ENCODE measurements around the gene CEP112. TPM values are rescaled to one million over a fixed set of nuclear protein-coding genes. Genes with fewer than 3 reads are reported as not detected.
A peak's percentile ranks its signal among the peaks of the same experiment; 100 is the strongest.

CEP112 gene
- total and polyA plus RNA-seq, 10 of the 15 experiments (the other 5 are each of a cell fraction or from before 2014, with no cell fraction given) = 0.11 to 3.8 (median 0.32) TPM; not detected in 1

DNA sequence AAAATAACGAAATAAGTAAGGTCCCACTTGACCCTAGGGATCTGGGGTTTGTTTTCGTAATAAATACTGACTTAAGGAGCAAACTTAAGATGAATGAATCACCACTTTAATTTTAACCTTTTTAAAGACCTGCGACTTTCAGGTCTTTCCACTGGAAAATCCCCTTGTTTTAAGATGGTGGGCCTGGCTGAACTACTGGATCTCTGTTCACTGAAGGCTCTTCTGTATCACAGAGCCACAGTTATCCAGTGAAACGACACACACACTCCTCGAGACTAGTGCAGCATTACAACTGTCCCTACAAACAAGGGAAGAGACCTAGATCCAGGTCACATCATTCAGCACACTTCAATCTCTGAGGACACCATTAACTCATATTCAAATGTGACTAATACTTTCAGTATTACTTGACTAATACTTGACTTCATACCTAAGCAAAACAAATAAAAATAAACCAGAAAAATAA lies 299.0 kb downstream of the CEP112 start (continued):
- TF ChIP-seq GABPA (IDR thresholded peaks at IDR 0.05; ENCODE audit: low read depth) (0 out of 2 replicates have a peak, but pooled peaks have one; percentile 26), MEF2A (IDR thresholded peaks at IDR 0.05; ENCODE audit: insufficient read depth, low read depth, low read length) (0 out of 2 replicates have a peak, but pooled peaks have one; percentile 42), NFIC (IDR thresholded peaks at IDR 0.05; ENCODE audit: low read depth, low read length) (peak; percentile 88), SPI1 (IDR thresholded peaks at IDR 0.05; ENCODE audit: borderline replicate concordance, insufficient read depth, low read depth, low read length) (no peak), NKRF (conservative IDR thresholded peaks at IDR 0.05) (no peak; the same call in 1 of the 2 replicates), DPF2 (IDR thresholded peaks at IDR 0.05) (peak; percentile 83), YY1 (IDR thresholded peaks at IDR 0.05; ENCODE audit: low read depth, low read length) (peak; percentile 44; the same call in 1 of the 2 replicates), MEF2B (IDR thresholded peaks at IDR 0.05; ENCODE audit: partially characterized antibody, poor library complexity, severe bottlenecking) (peak; percentile 55), RELA (IDR thresholded peaks at IDR 0.05; ENCODE audit: borderline replicate concordance, partially characterized antibody) (peak; percentile 81), PML (IDR thresholded peaks at IDR 0.05; ENCODE audit: low read length) (0 out of 2 replicates have a peak, but pooled peaks have one; percentile 47), BMI1 (IDR thresholded peaks at IDR 0.05; ENCODE audit: borderline replicate concordance) (0 out of 2 replicates have a peak, but pooled peaks have one; percentile 43), RELB (IDR thresholded peaks at IDR 0.05; ENCODE audit: low read depth) (peak; percentile 86), CEBPB (IDR thresholded peaks at IDR 0.05; ENCODE audit: borderline replicate concordance in 1 of 2, low read depth in 2 of 2, low read length in 2 of 2) (peak in 1 of 2 experiments; percentile 60; a peak in 1 of 4 replicates), ETV6 (conservative IDR thresholded peaks at IDR 0.05 in 1 of 2, IDR thresholded peaks at IDR 0.05 in 1 of 2; ENCODE audit: borderline replicate concordance in 1 of 2, low read depth in 1 of 2) (0 out of 4 replicates have a peak, but pooled peaks of 1 of the 2 experiments have one; percentile 49), MTA2 (IDR thresholded peaks at IDR 0.05; ENCODE audit: low read depth) (peak; percentile 74), CREB1 (IDR thresholded peaks at IDR 0.05; ENCODE audit: low read depth) (0 out of 2 replicates have a peak, but pooled peaks have one; percentile 22)

Measured in GM12878 (cell line).